HG03469 (cell line): ENCODE results near the gene ZNF232.
"Not testable (repeated sequence)": the region's sequence is repeated elsewhere in the genome, so short reads cannot be mapped to it uniquely, and the experiment has no call there.

Experiments
- ATAC-seq: cut with Tn5 transposase; IDR thresholded peaks from one replicate; pipeline ENCODE4 v1.9.1; 2021; ENCODE audit warnings: mild to moderate bottlenecking, moderate library complexity, moderate number of reproducible peaks; ENCODE audit not compliant: unreplicated experiment

ZNF232 gene

DNA sequence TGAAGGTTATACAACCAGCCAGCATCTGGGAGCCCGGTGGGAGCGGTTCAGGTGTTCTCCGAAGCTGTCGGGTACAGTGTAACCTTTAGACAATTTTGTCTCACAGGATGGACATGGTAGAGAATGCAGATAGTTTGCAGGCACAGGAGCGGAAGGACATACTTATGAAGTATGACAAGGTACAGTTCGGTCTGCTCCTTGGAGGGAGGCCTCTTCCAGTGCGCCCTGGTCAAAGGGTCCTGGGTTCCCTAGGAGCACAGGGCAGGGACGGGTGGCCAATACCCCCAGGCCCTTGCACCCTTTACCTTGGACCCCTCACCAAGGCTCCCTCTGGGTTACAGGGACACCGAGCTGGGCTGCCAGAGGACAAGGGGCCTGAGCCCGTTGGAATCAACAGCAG lies 18.6 kb upstream of the ZNF232 start:
- ATAC-seq, result not testable (repeated sequence)

DNA sequence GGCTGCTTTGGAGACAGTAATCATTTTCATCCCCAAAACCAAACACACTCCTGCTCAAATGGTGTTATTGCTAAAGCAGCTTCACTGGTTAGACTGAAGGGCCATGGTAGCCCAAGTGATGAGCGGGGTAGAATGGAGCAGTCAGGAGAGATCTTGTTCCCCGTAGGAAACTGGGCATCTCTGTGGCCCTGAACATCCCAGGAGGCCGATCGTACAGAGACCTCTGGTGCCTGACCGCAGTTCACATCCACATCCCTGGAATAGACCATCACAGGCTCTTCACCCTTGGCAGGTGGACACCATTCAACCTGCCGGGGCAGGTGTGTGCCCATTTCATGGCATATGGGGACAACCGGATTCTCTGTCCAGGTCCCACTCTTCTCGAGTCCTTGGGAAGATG lies 18.1 kb upstream of the ZNF232 start:
- not testable (repeated sequence) for ATAC-seq

DNA sequence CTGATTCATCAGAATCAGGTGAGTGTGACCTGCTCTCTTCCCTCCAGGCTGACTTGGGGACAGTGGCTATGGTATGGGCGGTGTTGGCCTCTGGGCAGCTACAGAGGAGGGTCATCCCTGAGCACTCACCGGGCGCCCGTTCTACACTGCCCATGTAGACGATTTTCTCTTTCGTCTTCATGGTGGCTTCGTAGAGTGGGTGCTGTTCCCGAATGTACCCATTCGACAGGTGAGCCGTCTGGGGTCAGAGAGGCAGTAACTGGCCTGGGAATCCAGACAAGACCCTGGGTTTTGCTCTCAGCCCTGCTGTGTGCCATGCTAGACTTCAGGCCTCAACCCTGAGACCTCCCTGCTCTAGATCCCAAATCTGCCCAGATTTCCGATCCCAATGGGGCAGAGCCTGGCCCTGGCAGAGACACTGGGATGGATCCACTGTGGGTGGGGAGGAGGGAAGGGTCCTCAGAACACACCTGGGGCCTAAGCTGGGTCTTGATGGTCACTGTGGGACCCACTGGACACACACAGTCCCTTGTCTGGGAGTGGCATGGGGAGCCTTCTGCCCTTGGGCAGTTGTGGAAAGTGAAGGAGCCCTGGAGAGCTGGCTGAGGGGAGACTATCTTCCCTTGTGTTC lies 17.3 kb upstream of the ZNF232 start:
- no peak for ATAC-seq

DNA sequence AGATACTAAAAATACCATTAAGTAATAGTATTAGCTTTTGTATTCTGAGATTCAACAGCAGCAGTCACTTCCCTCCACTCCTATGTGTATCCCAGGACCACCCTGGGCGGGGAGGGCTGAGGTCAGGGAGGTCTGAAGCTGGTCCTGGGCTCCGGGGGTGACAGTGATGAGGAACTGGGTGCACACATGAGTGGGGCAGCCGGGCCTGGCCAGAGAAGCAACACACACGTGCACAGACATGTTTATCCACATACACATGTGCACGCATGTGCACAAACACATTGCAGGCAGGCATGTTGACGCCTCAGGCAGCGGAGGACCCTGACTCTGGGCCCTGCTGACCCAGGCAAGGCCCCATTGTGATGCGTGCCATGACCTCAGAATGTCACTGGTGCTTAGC lies 16.7 kb upstream of the ZNF232 start:
- ATAC-seq, result not testable (repeated sequence)

DNA sequence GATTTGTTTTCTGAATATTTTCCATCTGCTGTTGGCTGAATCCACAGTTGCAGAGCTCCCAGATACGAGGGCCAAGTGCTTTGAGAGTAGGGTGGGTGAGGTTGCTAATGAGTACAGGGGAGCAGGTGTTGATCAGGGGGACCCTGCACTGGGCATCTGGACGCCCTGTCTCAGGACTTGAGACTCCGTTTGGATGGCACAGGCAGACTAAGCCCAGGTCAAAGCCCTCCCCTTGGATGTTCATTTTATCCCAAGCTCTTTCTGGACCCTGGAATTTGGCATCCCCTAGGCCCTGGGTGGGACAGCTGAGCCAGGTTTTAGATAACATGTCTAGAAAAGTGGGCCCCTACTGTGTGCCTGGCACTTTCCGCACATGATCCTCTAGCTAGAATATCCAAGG lies 16.2 kb upstream of the ZNF232 start:
- no peak for ATAC-seq

DNA sequence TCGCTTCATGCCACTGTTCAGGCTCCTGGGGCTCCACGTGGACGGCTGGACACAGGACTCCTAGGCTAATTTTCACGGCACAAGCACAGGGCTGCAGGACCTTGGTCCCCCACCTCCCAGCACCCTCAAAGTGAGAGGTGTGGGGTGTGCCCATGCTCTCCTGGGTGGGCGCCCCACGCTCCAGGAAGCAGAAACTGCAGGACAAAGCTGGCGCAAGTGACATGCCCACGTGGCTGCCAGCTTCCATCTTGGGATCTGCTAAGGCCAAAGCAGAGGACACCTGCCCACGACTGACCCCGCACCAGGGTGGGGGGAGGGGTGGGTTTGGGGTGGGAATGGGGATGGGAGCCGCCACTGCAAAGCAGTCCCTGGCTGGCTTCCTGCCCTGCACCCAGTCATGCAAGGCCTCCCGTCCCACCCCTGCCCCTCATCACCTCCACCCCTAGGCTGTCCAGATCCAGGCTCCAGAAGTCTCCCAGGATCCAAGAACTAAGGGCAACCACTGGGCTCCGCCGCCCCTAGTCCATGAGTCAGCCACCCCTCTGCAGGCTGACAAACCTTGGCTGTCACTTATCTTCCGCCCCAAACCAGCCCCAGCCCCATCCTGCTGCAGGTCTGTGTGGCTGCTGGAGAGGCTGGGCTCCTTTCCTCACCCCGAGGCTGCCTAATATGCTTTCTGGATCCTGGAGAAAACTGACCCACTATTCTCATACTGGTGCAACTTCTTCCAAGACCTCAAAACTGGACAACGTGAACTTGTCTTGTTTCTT lies 15.2 kb upstream of the ZNF232 start:
- no peak for ATAC-seq

DNA sequence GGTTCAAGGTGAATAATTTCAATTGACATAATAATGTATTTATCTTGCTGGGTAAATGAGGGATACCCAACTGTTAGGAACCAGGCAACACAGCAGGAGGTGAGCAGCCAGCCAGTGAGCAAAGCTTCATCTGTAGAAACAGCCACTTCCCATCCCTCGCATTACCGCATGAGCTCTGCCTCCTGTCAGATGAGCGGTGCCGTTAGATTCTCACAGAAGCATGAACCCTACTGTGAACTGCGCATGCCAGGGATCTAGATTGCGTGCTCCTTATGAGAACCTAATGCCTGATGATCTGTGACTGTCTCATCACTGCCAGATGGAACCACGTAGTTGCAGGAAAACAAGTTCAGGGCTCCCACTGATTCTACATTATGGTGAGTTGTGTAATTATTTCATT lies 13.2 kb upstream of the ZNF232 start:
- not testable (repeated sequence) for ATAC-seq

DNA sequence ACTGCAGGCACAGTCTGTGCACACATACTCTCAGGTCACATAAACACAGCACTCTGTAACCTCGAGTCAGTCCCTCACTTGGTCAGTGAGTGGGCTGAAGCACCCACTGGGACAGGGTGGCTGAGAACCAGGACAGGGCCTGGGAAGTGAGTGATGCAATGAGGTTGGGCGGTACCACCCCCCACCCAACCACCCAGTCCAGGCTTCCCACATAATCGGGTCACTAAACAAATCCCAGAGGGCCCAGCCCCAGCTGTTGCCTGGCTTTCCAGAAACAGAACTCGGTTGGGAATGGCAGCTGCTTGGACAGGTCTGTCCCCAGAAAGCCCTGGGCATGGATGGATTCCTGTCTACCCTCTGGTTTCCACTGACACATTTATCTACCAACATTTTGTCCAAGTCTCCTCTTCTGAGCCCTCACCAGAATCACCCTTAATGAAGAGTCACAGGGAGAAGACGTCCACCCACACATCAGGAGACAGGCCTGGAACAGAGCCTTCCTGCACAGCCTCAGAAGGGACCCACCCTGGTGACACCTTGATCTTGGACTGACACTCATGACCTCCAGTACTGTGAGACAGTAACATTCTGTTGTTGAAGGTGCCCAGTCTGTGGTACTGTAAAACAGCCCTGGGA lies 12.6 kb upstream of the ZNF232 start:
- not testable (repeated sequence) for ATAC-seq

DNA sequence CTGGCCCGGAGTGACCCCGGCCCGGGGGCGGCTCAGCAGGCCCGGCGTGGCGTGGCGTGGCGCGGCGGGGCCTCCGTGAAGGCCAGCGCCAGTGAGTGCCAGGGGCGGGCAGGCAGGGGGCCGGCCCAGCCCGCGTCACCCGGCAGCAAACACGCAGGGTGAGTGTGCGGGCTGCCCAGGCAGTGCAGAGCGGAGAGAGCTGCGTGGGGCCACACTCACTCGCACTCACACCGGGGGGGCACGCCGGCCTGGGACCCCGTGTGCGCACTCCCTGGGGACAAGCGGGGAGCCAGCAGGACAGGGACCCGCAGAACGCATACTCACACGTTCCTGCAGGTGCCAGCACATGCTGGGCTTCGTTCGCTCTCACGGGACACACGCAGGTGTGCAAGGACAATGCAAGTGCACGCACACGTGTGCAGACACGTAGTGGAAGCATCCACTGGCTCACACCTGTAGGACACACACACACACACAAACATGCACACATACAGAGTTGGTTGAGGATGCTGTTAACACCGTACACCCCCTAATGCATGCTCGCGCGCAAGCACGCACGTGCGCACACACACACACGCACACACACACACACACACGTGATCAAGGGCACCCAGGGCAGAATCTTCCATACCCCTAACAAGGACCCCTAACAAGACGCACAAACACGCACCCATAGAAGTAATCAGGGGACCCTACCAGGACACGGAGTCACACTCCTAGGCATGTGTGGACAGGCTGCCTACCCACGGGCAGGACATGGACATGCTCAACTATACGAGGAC lies 11.9 kb upstream of the ZNF232 start:
- ATAC-seq, result no peak

DNA sequence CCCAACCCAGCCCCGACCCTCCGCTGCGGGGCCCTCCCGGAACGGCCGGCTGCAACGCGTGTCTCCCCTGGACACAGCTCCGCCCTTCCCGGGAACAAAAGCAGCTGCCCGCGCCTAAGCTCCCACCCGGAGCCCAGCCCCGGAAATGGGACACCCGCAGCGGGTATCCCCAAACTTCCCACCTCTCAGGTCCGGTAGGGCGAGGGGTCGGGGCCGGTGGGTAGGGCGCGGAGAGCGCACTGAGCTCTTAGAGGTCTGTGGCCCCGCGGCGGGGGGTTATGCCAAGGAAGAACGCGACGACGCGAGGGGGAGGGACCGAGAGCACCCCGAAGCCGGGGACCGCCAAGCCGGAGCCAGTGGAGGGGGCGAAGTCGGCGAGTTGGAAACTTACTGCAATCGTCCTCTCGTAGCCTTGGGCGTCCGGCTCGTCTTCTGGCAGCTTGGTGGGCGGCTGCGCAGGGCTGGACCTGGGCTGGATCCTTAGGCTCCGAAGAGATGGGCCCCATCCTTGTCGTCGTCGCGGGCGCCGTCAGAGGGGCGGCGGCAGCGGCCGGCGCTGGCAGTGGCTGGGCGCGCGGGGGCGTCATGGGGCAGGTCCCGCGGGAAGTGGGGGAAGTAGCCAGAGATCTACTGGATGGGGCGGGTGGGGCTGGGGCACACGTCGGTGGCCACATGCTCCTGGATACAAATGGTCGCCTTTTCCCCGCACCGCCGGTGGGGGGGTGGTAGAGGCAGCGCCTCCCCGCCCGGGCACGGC lies 11.1 kb upstream of the ZNF232 start:
- no peak for ATAC-seq

DNA sequence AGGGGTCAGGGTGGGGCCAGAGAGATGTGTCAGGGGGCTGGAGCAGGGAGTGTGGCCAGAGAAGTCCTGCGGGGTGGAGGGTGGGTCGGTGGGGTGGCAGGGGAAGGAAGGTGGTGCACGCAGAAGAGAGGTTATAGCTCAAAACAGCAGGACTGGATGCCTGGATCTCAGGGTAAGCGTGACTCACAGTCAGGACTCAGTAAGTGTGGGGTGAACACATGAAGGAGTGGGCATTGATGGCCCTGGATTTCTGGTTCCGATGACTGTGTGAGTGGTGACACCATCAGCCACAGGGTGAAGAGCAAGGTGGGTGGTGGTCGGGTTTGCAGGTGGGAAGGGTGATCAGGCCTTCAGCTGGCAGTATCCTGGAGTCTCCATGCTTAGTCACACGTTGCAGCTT lies 10.4 kb upstream of the ZNF232 start:
- ATAC-seq, result not testable (repeated sequence)

DNA sequence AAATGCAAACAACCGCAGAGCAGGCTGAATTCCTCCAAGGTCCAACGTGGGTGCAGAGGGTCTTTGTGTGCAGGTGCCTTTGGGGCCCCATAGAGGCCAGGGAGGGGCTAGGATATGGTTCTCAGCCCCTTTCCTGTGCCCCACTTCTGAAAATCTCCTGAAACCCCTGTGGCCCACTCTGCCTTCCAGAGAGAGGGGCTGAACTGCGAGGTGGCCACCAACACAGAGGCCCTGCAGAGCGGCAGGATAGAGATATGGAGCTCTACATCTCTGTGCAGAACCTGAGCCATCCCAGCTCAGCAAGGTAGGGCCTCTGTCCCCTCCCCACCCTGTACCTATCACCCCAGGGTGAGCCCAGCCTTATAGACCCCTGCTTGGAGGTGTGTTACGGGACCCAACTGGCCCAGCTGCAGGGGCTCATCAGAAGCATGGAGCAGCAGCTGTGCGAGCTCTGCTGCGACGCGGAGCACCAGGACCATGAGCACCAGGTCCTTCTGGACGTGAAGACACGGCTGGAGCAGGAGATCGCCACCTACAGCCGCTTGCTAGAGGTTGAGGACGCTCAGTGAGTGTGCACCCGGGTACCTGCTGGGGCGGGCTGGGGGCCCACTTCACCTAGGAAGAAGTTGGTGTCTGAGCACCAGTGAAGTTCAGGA lies 9.6 kb upstream of the ZNF232 start:
- no peak for ATAC-seq

DNA sequence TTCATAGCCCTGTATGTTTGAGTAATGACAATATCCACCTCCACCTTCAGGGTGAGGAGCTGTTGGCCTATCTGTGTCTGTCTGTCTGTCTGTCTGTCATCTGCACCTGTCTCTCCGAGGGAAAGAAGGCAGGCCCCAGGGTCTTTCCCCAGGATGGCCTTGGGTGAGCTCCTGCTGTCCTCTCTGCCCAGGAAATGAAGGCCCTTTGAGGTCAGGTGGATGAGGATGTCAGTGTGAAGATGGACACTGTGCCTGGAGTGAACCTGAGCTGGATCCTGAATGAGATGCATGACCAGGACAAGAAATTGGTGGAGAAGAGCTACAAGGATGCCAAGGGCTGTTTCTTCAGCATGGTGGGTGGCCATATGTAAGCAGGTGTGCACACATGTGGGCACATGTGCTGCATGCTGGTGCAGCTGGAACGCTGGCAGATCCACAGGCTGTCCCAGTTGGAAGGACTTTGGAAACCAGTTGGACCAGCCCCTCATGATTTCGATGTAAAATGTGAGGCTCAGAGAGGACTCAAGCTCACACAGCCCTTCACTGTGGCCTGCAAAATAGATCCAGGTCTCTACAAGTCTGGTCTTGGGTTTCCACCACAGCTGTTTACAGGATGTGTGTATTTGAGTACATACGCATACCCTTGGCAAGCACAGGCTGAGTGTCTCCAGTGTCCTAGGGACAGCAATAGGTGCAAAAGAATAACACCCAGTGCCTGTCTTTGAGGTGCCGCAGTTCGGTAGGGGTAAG lies 8.9 kb upstream of the ZNF232 start:
- ATAC-seq, result not testable (repeated sequence)

DNA sequence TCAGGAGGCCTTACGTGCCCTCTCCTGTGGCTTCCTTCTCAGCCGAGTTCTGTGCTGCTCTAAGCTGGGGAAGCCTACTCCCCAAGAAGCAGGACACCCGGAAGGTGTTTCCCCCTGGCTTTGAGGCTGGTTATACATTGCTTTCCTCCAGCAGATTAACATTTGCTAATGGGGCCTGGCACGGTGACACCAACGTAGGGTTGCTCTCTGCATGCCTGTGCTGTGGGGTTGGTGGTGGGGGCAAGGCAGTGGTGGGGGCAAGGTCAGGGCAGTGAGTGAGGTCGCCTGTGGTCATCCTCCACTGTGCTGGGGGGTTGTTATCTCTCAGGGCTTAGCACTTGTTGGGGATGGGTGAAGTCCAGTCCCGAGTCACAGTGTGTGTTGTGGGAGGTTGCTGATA lies 8.4 kb upstream of the ZNF232 start:
- no peak for ATAC-seq

DNA sequence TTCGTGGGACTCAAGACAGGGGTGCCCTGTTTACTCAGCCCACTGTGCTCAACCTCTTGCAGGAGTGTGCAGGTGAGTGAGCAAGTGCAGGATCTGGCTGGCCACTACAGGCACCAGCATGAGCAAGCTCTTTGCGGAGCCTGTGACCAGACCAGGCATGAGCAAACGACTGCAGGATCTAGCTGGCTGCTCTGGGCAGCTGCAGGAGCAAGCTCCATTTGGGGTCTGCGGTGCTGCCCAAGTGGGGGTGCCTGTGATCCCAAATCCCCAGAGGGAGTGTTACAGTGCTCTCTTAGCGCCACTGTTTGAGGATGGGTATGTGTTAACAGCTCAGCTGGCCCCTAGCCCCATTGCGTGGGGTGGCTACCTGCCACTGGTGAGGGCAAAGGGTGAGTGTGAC lies 6.5 kb upstream of the ZNF232 start:
- no peak for ATAC-seq

DNA sequence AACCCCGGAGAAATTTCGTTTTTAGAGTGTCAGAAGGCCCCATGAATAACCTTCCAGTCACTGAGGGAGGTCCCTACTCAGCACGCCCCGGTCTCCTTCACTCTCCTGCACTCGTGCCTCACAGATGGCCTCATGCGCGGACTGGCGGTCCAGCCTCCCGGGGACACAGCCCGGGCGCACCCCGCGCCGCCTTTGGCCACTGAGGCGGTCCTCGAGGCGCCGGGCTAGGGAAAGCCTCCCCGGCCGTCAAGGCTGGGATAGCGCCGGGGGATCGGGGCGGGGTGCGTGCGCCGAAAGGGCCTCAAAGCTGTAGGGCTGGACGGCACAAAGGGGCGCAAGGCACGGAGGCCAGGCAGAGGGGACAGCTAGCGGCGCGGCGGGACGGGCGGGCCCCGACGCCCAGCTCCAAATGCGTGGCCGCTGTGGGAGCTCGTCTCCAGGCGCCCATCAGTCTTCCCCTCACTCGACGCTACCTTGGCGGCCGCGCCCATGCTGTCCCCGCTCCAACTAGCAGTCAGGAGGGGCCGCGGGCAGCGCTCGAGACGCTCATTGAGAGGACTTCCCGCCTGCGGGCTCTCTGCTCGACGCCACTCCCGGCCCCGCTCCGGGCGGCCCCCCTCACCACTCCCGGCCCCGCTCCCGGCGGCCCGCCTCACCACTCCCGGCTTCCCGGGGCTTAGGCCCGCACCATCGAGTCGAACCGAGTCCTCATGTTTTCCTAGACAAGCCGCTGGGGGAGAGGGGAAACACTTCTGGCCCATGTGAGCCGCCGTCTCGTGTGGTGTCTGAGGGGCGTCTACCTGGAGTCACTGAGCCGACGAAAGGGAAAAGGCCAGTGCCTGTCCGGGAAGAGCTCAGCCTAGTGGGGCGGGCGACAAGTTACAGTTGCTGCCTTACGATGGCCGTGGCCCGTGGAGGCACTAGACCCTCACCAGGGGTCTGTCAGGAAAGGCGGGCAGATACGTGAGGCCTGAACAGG lies 4.3 kb upstream of the ZNF232 start, which contains the start of gene USP6:
TSS of gene USP6 (plus strand) at position 360 of the 979 bp plus-strand sequence. CDS start 14,336 bp downstream, outside the sequence.
- ATAC-seq, result no peak

DNA sequence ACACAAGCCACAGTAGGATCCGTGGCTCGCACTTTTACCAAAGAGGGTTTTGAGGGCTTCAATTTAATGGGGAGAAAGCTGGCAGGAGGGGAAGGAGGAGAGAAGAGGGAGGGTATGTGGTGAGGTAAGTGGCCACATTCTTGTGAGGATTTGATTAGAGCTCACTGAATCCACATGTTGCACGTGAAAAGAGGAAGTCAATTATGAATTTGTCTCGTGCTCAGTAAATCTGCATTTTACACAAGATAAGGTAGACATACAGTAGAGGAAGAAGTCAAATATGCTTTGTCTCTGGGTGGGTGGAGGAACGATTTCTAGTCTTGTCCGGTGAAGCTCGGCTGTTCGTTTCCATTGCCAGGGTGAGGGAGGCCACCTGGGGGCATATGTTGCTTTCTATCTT lies 862 bp downstream of the ZNF232 start:
- ATAC-seq, result no peak

DNA sequence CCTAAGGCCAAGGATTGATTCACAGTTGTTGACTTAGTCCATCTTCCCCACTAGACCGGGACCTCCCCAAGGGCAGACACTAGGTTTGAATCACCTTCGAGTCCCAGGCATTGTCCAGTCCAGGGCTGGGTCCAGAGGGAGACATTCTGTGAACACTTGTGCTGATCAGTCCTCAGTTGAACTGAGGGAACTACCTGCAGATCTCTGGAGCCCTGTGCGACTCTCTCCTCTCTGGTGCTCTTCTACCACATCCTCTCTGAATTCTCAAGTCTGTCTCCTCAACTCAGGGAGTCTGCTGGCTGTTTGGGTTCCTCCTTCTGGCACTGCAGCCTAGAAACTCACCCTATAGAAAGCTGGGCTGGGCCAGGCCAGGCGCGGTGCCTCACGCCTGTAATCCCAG lies 10.8 kb downstream of the ZNF232 start:
- ATAC-seq, result no peak
